Measurements from ENCODE around the gene PLCD1. TPM values are rescaled to one million over a fixed set of nuclear protein-coding genes. Genes with fewer than 3 reads are reported as not detected.

Gene PLCD1
- total and polyA plus RNA-seq, 7 experiments from 2014 or later = 13.1 to 44.0 (median 38.6) TPM

GRCh38 chr3:38001456-38002081 lies 27.9 kb downstream of the PLCD1 start:
- Mint-ChIP-seq H3K27ac (peak overlapping the region in 1 of 9 donors; percentile 24), H3K9me3 (no peaks in the 10 kb centered on the region), H3K27me3 (no peaks in the 10 kb centered on the region), H3K4me3 (no peak overlapping the region), H3K4me1 (peaks cover 29 to 52% (median 43%) of the 10 kb centered on the region in 7 donors), H3K36me3 (peaks cover 3 to 29% (median 8%) of the 10 kb centered on the region in 5 donors)
- no peaks in the 10 kb centered on the region for H3K9me3 ChIP-seq (ENCODE audit: control insufficient read depth in 2 of 3, low read length in 3 of 3)
- no peak for DNase-seq
- no peak overlapping the region for H3K27ac ChIP-seq (ENCODE audit: low read depth, low read length)
- H3K27me3 ChIP-seq (ENCODE audit: control insufficient read depth in 2 of 2, insufficient read depth in 2 of 2, low read length in 2 of 2) = no peaks in the 10 kb centered on the region
- peaks cover 16 to 19% of the 10 kb centered on the region in 2 donors for H3K4me1 ChIP-seq (ENCODE audit: control insufficient read depth in 2 of 2, insufficient read depth in 2 of 2, low read length in 2 of 2)
- H3K36me3 ChIP-seq (ENCODE audit: control insufficient read depth in 2 of 3, insufficient read depth in 3 of 3, low read length in 3 of 3) = peaks cover 0 to 74% (median 0%) of the 10 kb centered on the region in 3 experiments
- no peak for ATAC-seq
- intact Hi-C loops (cut with micrococcal nuclease) = no loop called here
- POLR2A ChIA-PET = interaction anchor here (1.0 kb wide), 1 partner anchor 38 kb away, joined by 4 read pairs; the partner anchor contains the start of gene DLEC1
- CTCF ChIA-PET = interaction anchor here (0.9 to 1.9 kb wide), 5 partner anchors 20 to 43 kb away, joined by 3 to 7 read pairs (median 4); no protein-coding TSS in a partner anchor
- H3K4me3 ChIP-seq (ENCODE audit: low read length) = no peak overlapping the region

- ATAC-seq (no peak), DNase-seq (no peak)
- Histone ChIP-seq H3K36me3 (ENCODE audit: control insufficient read depth in 2 of 3, insufficient read depth in 3 of 3, low read length in 3 of 3) (peaks cover 0 to 68% (median 0%) of the 10 kb centered on the region in 3 experiments), H3K9me3 (ENCODE audit: control insufficient read depth in 2 of 3, low read length in 3 of 3) (no peaks in the 10 kb centered on the region), H3K4me3 (ENCODE audit: low read length) (no peak overlapping the region), H3K4me1 (ENCODE audit: control insufficient read depth in 2 of 2, insufficient read depth in 2 of 2, low read length in 2 of 2) (peaks cover 21 to 25% of the 10 kb centered on the region in 2 donors), H3K27ac (ENCODE audit: low read depth, low read length) (no peak overlapping the region), H3K27me3 (ENCODE audit: control insufficient read depth in 2 of 2, insufficient read depth in 2 of 2, low read length in 2 of 2) (no peaks in the 10 kb centered on the region)
- intact Hi-C loops (cut with micrococcal nuclease) = no loop called here
- Mint-ChIP-seq H3K27me3 (no peaks in the 10 kb centered on the region), H3K27ac (peak overlapping the region in 3 of 9 donors; percentile 14 to 96 (median 94)), H3K36me3 (peaks cover 7 to 34% (median 11%) of the 10 kb centered on the region in 5 donors), H3K4me1 (peaks cover 34 to 57% (median 48%) of the 10 kb centered on the region in 7 donors), H3K4me3 (no peak overlapping the region), H3K9me3 (no peaks in the 10 kb centered on the region)
- POLR2A ChIA-PET = no interaction called here
- CTCF ChIA-PET = interaction anchor here (1.2 to 1.9 kb wide), 4 partner anchors 21 to 39 kb away, joined by 4 to 7 read pairs (median 4); no protein-coding TSS in a partner anchor
Observed at GRCh38 chr3:38000965-38001455, 28.4 kb downstream of the PLCD1 start.

- ATAC-seq = no peak
- ChIA-PET POLR2A (no interaction called here), CTCF (interaction anchor here (1.9 kb wide), 2 partner anchors 25 to 26 kb away, joined by 5 to 7 read pairs; no protein-coding TSS in a partner anchor)
- Mint-ChIP-seq H3K4me3 (peak overlapping the region in 2 of 10 donors; percentile 32 to 61), H3K9me3 (no peaks in the 10 kb centered on the region), H3K36me3 (peaks cover 7 to 38% (median 11%) of the 10 kb centered on the region in 5 donors), H3K27ac (peak overlapping the region in 7 of 9 donors; percentile 26 to 96 (median 71)), H3K4me1 (peaks cover 39 to 64% (median 54%) of the 10 kb centered on the region in 7 donors), H3K27me3 (no peaks in the 10 kb centered on the region)
- Histone ChIP-seq H3K27me3 (ENCODE audit: control insufficient read depth in 2 of 2, insufficient read depth in 2 of 2, low read length in 2 of 2) (no peaks in the 10 kb centered on the region), H3K27ac (ENCODE audit: low read depth, low read length) (no peak overlapping the region), H3K4me3 (ENCODE audit: low read length) (no peak overlapping the region), H3K9me3 (ENCODE audit: control insufficient read depth in 2 of 3, low read length in 3 of 3) (no peaks in the 10 kb centered on the region), H3K36me3 (ENCODE audit: control insufficient read depth in 2 of 3, insufficient read depth in 3 of 3, low read length in 3 of 3) (peaks cover 0 to 62% (median 0%) of the 10 kb centered on the region in 3 experiments), H3K4me1 (ENCODE audit: control insufficient read depth in 2 of 2, insufficient read depth in 2 of 2, low read length in 2 of 2) (peaks cover 28 to 31% of the 10 kb centered on the region in 2 donors)
- no peak for DNase-seq
- intact Hi-C loops (cut with micrococcal nuclease) = no loop called here
Observed at GRCh38 chr3:38000242-38000916, 29.1 kb downstream of the PLCD1 start.

- H3K27ac ChIP-seq (ENCODE audit: low read depth, low read length) = no peak overlapping the region
- H3K4me3 Mint-ChIP-seq = peak overlapping the region in 8 of 10 donors; percentile 8 to 74 (median 64)
- H3K36me3 ChIP-seq (ENCODE audit: control insufficient read depth in 2 of 3, insufficient read depth in 3 of 3, low read length in 3 of 3) = peaks cover 0 to 57% (median 0%) of the 10 kb centered on the region in 3 experiments
- no peaks in the 10 kb centered on the region for H3K27me3 ChIP-seq (ENCODE audit: control insufficient read depth in 2 of 2, insufficient read depth in 2 of 2, low read length in 2 of 2)
- ATAC-seq (no peak), DNase-seq (no peak)
- H3K9me3 Mint-ChIP-seq = no peaks in the 10 kb centered on the region
- peaks cover 42 to 67% (median 57%) of the 10 kb centered on the region in 7 donors for H3K4me1 Mint-ChIP-seq
- H3K4me3 ChIP-seq (ENCODE audit: low read length) = no peak overlapping the region
- intact Hi-C loops (cut with micrococcal nuclease) = no loop called here
- ChIA-PET CTCF (no interaction called here), POLR2A (no interaction called here)
- no peaks in the 10 kb centered on the region for H3K27me3 Mint-ChIP-seq
- H3K9me3 ChIP-seq (ENCODE audit: control insufficient read depth in 2 of 3, low read length in 3 of 3) = no peaks in the 10 kb centered on the region
- H3K27ac Mint-ChIP-seq = peak overlapping the region in 8 of 9 donors; percentile 65 to 96 (median 86)
- H3K4me1 ChIP-seq (ENCODE audit: control insufficient read depth in 2 of 2, insufficient read depth in 2 of 2, low read length in 2 of 2) = peaks cover 33 to 37% of the 10 kb centered on the region in 2 donors
- peaks cover 7 to 38% (median 11%) of the 10 kb centered on the region in 5 donors for H3K36me3 Mint-ChIP-seq
Observed at GRCh38 chr3:37999836-38000235, 29.6 kb downstream of the PLCD1 start.

GRCh38 chr3:37997791-37998370 lies 31.6 kb downstream of the PLCD1 start:
- no peak for DNase-seq
- POLR2A ChIA-PET = interaction anchor here (0.6 to 1.4 kb wide), 4 partner anchors 23 to 139 kb away, joined by 3 to 12 read pairs (median 4); partner anchors contain the start of gene ACAA1
- intact Hi-C loops (cut with micrococcal nuclease) = no loop called here

GRCh38 chr3:37997342-37997741 lies 32.1 kb downstream of the PLCD1 start:
- H3K36me3 ChIP-seq (ENCODE audit: control insufficient read depth in 2 of 3, insufficient read depth in 3 of 3, low read length in 3 of 3) = peaks cover 0 to 32% (median 0%) of the 10 kb centered on the region in 3 experiments
- H3K4me3 ChIP-seq (ENCODE audit: low read length) = no peak overlapping the region
- no peaks in the 10 kb centered on the region for H3K9me3 ChIP-seq (ENCODE audit: control insufficient read depth in 2 of 3, low read length in 3 of 3)
- peak overlapping the region; percentile 87 for H3K27ac ChIP-seq (ENCODE audit: low read depth, low read length)
- Mint-ChIP-seq H3K36me3 (peaks cover 7 to 34% (median 11%) of the 10 kb centered on the region in 5 donors), H3K9me3 (no peaks in the 10 kb centered on the region), H3K4me1 (peaks cover 39 to 74% (median 62%) of the 10 kb centered on the region in 7 donors), H3K27ac (peak overlapping the region in 8 of 9 donors; percentile 59 to 96 (median 96)), H3K4me3 (peak overlapping the region in 4 of 10 donors; percentile 14 to 67 (median 47)), H3K27me3 (no peaks in the 10 kb centered on the region)
- intact Hi-C loops (cut with micrococcal nuclease) = no loop called here
- H3K27me3 ChIP-seq (ENCODE audit: control insufficient read depth in 2 of 2, insufficient read depth in 2 of 2, low read length in 2 of 2) = no peaks in the 10 kb centered on the region
- CTCF ChIA-PET = interaction anchor here (0.6 to 1.4 kb wide), 6 partner anchors 13 to 142 kb away, joined by 3 to 7 read pairs (median 4); partner anchors contain the start of gene DLEC1
- DNase-seq (no peak), ATAC-seq (no peak)
- H3K4me1 ChIP-seq (ENCODE audit: control insufficient read depth in 2 of 2, insufficient read depth in 2 of 2, low read length in 2 of 2) = peaks cover 47 to 48% of the 10 kb centered on the region in 2 donors
- POLR2A ChIA-PET = interaction anchor here (0.5 to 1.4 kb wide), 7 partner anchors 21 to 340 kb away, joined by 3 to 12 read pairs (median 4); partner anchors contain the start of genes ACAA1 and DLEC1

More at GRCh38 chr3:37997791-37998370, 31.6 kb downstream of the PLCD1 start:
- no peak for ATAC-seq
- Mint-ChIP-seq H3K4me1 (peaks cover 39 to 71% (median 62%) of the 10 kb centered on the region in 7 donors), H3K27me3 (no peaks in the 10 kb centered on the region), H3K9me3 (no peaks in the 10 kb centered on the region), H3K36me3 (peaks cover 7 to 34% (median 11%) of the 10 kb centered on the region in 5 donors), H3K4me3 (peak overlapping the region; percentile 12 to 84 (median 74)), H3K27ac (peak overlapping the region; percentile 65 to 96 (median 94))
- Histone ChIP-seq H3K4me1 (ENCODE audit: control insufficient read depth in 2 of 2, insufficient read depth in 2 of 2, low read length in 2 of 2) (peaks cover 47 to 48% of the 10 kb centered on the region in 2 donors), H3K9me3 (ENCODE audit: control insufficient read depth in 2 of 3, low read length in 3 of 3) (no peaks in the 10 kb centered on the region), H3K36me3 (ENCODE audit: control insufficient read depth in 2 of 3, insufficient read depth in 3 of 3, low read length in 3 of 3) (peaks cover 0 to 37% (median 0%) of the 10 kb centered on the region in 3 experiments), H3K4me3 (ENCODE audit: low read length) (peak overlapping the region; percentile 54), H3K27me3 (ENCODE audit: control insufficient read depth in 2 of 2, insufficient read depth in 2 of 2, low read length in 2 of 2) (no peaks in the 10 kb centered on the region), H3K27ac (ENCODE audit: low read depth, low read length) (peak overlapping the region; percentile 87)
- CTCF ChIA-PET = interaction anchor here (1.0 to 1.4 kb wide), 2 partner anchors 41 to 143 kb away, joined by 4 to 7 read pairs; partner anchors contain the start of gene DLEC1

Data from naive thymus-derived CD4-positive, alpha-beta T cell (primary cell).